GM12891 (cell line): Measurements from ENCODE around the gene TMEM132D.

Source experiments
- POLR2A ChIP-seq: IDR thresholded peaks from 2 replicates; pipeline ENCODE4 v1.6.1; 2011; ENCODE audit warnings: low read depth, low read length, control low read depth
- POLR2AphosphoS5 ChIP-seq: IDR thresholded peaks from 2 replicates; pipeline ENCODE4 v1.6.1; 2011; ENCODE audit warnings: low read depth, low read length, control low read depth
- SPI1 ChIP-seq: IDR thresholded peaks from 2 replicates; pipeline ENCODE4 v1.6.1; 2011; ENCODE audit warnings: low read depth, low read length, control low read depth
- TAF1 ChIP-seq: IDR thresholded peaks from 2 replicates; pipeline ENCODE4 v1.6.1; 2011; ENCODE audit warnings: low read depth, low read length, control low read depth

GRCh38 chr12:129673806-129674205 is 230.0 kb downstream of the TMEM132D start:
- TF ChIP-seq POLR2A (no peak), POLR2AphosphoS5 (no peak), TAF1 (no peak), SPI1 (no peak)
